Upper lobe of right lung (tissue), 1 donor: ENCODE data around the gene TDRKH. TPM values are rescaled to one million over a fixed set of nuclear protein-coding genes. Genes with fewer than 3 reads are reported as not detected.

ENCODE experiments used
- ATAC-seq: fragments of 200-7000 bp; cut with Tn5 transposase; one replicate; pipeline ENCODE4 v1.9.1; 2020; ENCODE audit warnings: mild to moderate bottlenecking, moderate library complexity
- DNase-seq: peaks from one replicate; pipeline ENCODE4 v3.0.0-alpha.2; 2020
- H3K27ac ChIP-seq: fragments of 200-600 bp; one replicate; pipeline ENCODE4 v1.8.0; 2022
- H3K27me3 ChIP-seq: fragments of 200-600 bp; one replicate; pipeline ENCODE4 v1.8.0; 2022; ENCODE audit warnings: mild to moderate bottlenecking
- H3K36me3 ChIP-seq: fragments of 200-600 bp; one replicate; pipeline ENCODE4 v1.8.0; 2022
- H3K4me1 ChIP-seq: fragments of 200-600 bp; one replicate; pipeline ENCODE4 v1.8.0; 2022
- H3K4me3 ChIP-seq: fragments of 200-600 bp; one replicate; pipeline ENCODE4 v1.8.0; 2022; ENCODE audit warnings: mild to moderate bottlenecking
- H3K9me3 ChIP-seq: fragments of 200-600 bp; one replicate; pipeline ENCODE4 v1.8.0; 2022
- intact Hi-C: fragments of 100-400 bp; cut with DNase I; formaldehyde crosslinking; loops from one replicate; pipeline ENCODE4 v1.11.0; 2022
- total RNA-seq: library from RNA; stranded (reverse); fragmentation: NEBNext Ultra II Directional; extraction: Animal tissue kit (Norgen Biotek cat#: 25700); gene quantifications from one replicate; pipeline ENCODE4 v1.2.1, GENCODE V29; 2021
- TF ChIP-seq, protein P1 (sequence below): fragments of 200-600 bp; IDR thresholded peaks from one replicate; pipeline ENCODE4 v1.8.0; 2022; ENCODE audit warnings: antibody characterized with exemption
- donor health status: DM: no; HTN: yes; CAD: no; lungs with severe emphysema.

Gene TDRKH
- total RNA-seq, 1 donor from 2014 or later: 12.8 TPM

DNA sequence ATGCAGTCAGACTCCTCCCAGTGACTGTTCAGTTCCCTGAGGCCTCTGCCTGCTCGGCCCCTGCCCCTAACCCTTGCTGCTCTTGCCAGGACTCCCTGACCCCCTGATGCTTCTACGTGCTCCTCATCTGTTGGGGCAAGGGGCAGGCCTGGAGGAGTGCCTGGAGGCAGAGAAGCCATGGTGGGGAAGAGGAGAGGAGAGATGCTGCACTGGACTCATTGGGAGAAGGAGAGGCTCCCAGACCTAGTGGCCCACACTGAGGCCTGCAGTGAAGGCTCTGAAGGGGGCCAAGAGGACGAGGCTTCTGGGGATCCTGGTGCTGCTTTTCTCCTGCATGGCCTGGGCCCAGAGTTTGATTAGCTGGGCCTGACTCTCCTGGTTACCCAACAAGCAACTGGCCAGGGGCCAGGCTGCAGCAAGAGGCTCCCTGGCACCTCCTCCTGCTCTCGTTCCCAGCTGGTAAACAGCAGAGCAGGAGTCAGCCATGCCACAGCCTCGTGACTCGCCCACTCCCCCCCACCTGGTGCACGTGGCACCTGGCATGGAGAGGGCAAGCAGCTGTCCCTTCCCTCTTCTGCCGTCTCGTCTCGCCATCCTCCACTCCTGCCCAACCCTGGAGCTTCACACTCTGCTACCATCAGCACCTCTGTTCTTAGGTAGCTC, 42.1 kb upstream of the TDRKH start:
- no peaks in the 10 kb centered on the region for H3K9me3 ChIP-seq
- H3K4me1 ChIP-seq: peaks cover 29% of the 10 kb centered on the region
- DNase-seq (peak; percentile 95), ATAC-seq (peak; percentile 67)
- H3K27ac ChIP-seq: peak overlapping the region; percentile 63
- H3K27me3 ChIP-seq: peaks cover 4% of the 10 kb centered on the region
- intact Hi-C loops: no loop called here
- TF ChIP-seq, protein P1, sequence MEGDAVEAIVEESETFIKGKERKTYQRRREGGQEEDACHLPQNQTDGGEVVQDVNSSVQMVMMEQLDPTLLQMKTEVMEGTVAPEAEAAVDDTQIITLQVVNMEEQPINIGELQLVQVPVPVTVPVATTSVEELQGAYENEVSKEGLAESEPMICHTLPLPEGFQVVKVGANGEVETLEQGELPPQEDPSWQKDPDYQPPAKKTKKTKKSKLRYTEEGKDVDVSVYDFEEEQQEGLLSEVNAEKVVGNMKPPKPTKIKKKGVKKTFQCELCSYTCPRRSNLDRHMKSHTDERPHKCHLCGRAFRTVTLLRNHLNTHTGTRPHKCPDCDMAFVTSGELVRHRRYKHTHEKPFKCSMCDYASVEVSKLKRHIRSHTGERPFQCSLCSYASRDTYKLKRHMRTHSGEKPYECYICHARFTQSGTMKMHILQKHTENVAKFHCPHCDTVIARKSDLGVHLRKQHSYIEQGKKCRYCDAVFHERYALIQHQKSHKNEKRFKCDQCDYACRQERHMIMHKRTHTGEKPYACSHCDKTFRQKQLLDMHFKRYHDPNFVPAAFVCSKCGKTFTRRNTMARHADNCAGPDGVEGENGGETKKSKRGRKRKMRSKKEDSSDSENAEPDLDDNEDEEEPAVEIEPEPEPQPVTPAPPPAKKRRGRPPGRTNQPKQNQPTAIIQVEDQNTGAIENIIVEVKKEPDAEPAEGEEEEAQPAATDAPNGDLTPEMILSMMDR: no peak
- H3K4me3 ChIP-seq: no peak overlapping the region
- no peaks in the 10 kb centered on the region for H3K36me3 ChIP-seq

DNA sequence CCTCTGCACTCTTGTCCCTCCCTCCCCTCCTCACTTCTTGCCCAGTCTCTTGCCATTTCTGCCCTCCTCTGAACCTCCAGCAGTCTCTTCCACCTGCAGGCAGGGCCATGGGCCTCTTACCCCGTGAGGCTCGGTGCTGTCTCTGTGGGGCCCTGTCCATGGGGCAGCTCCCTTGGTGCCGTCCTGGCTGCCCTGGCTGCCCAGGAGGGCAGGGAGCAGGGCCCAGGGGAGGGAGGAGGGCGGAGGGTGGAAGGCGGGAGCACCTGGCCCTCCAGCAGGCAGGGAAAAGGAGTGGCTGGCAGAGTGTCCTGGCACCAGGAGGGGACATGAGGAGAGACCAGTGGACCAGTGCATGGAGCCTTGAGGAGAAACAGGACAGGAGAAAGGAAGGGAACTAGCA, 41.3 kb upstream of the TDRKH start, which contains the start of gene RORC:
Gene RORC, minus strand, starts transcription at position 198 of the 400 bp plus-strand sequence. Its CDS starts 38 bp downstream, at position 160.
- Histone ChIP-seq H3K36me3 (no peaks in the 10 kb centered on the region), H3K27ac (peak within 1 kb of the TSS; percentile 63), H3K27me3 (no peaks in the 10 kb centered on the region), H3K4me1 (peaks cover 23% of the 10 kb centered on the region), H3K4me3 (peak within 1 kb of the TSS; percentile 54), H3K9me3 (no peaks in the 10 kb centered on the region)
- intact Hi-C loops: no loop called here
- TF ChIP-seq, protein P1: no peak
- peak; percentile 84 for ATAC-seq
- DNase-seq: peak; percentile 89

DNA sequence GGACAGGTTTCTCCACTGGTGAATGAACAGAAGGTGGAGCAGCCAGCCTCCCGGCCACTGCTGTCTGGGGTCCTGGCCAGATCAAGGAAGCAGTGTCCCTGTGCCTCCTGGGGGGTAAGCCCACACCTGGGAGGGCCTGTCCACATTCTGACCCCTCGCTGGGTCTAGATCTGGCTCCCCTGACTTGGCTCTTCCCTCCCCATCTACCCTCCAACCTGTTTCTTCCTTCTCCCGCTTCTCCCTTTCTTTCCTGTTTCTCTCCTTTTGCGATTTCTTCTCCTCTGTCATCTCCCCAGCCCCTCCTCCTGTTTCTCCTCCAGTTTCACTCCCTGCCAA, 40.9 kb upstream of the TDRKH start:
- no peaks in the 10 kb centered on the region for H3K27me3 ChIP-seq
- TF ChIP-seq, protein P1: no peak
- no peak for ATAC-seq
- intact Hi-C loops: no loop called here
- no peak for DNase-seq
- H3K9me3 ChIP-seq: no peaks in the 10 kb centered on the region
- H3K27ac ChIP-seq: peak overlapping the region; percentile 63
- H3K4me3 ChIP-seq: peak overlapping the region; percentile 54
- no peaks in the 10 kb centered on the region for H3K36me3 ChIP-seq
- peaks cover 23% of the 10 kb centered on the region for H3K4me1 ChIP-seq

DNA sequence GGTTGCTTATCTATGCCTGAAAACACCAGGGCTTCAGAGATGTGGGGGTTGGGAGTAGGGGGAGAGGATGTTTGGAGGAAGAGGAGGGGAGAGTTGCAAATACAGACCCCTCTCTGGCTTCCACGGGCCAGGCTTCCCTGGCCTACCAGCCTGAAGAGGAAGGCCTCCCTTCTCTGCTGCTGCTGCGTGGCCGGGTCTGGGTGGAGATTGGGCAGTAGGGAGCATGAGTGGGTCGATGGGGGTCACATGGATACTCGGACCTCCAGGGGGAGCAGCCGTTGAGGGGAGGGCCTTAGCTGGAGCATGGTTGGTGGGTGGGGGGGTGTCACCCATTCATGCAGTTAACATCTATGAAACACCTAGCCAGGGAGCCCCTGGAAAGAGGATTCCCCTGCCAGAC, 39.8 kb upstream of the TDRKH start:
- H3K9me3 ChIP-seq: no peaks in the 10 kb centered on the region
- H3K4me3 ChIP-seq: no peak overlapping the region
- H3K36me3 ChIP-seq: peaks cover 5% of the 10 kb centered on the region
- no peak for DNase-seq
- TF ChIP-seq, protein P1: no peak
- intact Hi-C loops: no loop called here
- H3K27ac ChIP-seq: no peak overlapping the region
- H3K27me3 ChIP-seq: no peaks in the 10 kb centered on the region
- ATAC-seq: no peak
- H3K4me1 ChIP-seq: peaks cover 23% of the 10 kb centered on the region

DNA sequence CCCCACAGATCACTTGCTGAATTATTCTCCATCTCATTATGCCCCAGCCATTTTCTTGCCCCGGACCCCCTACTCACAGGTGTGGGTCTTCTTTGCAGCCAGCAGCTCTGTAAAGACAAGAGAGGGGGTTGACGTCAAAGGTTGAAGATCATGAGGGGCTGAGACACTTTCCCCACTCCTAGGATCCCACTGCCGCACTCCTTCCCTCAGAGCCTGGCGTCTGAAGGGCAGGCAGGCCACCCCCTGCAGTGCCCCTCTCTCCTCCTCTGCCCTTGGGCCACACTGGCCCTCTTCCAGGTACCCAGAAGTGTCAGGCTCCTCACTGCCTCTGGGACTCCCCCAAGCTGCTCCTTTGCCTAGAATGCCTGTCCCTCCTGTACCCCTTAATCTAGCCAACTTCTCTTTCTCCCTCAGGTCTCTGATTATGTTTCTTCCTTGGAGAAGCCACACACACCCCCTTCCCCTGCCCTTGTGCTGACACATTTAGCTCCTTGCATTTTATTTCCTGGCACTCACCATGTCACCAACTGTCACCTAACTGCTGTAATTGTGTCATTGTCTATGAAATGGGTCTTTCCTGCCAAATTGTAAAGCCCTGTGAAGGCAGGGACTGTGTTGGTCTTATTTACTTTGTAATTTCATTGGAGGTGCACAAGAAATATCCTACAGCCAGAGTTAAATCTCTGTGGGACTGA, 39.2 kb upstream of the TDRKH start:
- H3K27me3 ChIP-seq: no peaks in the 10 kb centered on the region
- H3K9me3 ChIP-seq: no peaks in the 10 kb centered on the region
- H3K4me1 ChIP-seq: peaks cover 23% of the 10 kb centered on the region
- H3K27ac ChIP-seq: no peak overlapping the region
- DNase-seq: no peak
- no peak overlapping the region for H3K4me3 ChIP-seq
- TF ChIP-seq, protein P1: no peak
- intact Hi-C loops: no loop called here
- no peak for ATAC-seq
- peaks cover 5% of the 10 kb centered on the region for H3K36me3 ChIP-seq
